ENCODE results near the gene ADGRF5. TPM values are rescaled to one million over a fixed set of nuclear protein-coding genes. Genes with fewer than 3 reads are reported as not detected.

The ADGRF5 gene
- total RNA-seq, 2 donors from 2014 or later = 1.8 to 3.3 TPM

DNA sequence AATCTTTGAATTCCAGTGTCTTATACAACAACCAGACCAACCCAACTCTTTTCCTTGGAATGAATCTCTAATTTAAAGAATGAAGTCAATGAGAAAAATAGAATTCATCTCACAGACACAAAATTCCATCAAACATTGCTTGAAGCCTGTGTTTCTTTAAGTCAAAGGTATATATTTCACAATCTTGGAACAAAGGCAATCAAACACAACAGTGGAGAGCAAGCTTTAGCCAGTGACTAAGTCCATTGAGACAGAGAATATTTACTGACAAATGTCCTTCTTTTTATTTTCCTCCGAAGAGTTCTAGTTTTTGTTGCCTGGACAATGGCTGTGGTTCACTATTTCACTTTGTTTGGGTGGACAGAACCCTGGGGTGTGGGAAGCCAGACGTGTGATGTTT is 92.8 kb downstream of the ADGRF5 start:
- intact Hi-C loops (cut with DNase I) = no loop called here
- TF ChIP-seq, protein P1, sequence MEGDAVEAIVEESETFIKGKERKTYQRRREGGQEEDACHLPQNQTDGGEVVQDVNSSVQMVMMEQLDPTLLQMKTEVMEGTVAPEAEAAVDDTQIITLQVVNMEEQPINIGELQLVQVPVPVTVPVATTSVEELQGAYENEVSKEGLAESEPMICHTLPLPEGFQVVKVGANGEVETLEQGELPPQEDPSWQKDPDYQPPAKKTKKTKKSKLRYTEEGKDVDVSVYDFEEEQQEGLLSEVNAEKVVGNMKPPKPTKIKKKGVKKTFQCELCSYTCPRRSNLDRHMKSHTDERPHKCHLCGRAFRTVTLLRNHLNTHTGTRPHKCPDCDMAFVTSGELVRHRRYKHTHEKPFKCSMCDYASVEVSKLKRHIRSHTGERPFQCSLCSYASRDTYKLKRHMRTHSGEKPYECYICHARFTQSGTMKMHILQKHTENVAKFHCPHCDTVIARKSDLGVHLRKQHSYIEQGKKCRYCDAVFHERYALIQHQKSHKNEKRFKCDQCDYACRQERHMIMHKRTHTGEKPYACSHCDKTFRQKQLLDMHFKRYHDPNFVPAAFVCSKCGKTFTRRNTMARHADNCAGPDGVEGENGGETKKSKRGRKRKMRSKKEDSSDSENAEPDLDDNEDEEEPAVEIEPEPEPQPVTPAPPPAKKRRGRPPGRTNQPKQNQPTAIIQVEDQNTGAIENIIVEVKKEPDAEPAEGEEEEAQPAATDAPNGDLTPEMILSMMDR (IDR thresholded peaks at IDR 0.05) = no peak
- no peak for DNase-seq

GRCh38 chr6:46821458-46821881 is 100.3 kb downstream of the ADGRF5 start:
- H3K27ac ChIP-seq = no peak overlapping the region
- H3K9me3 ChIP-seq = no peaks in the 10 kb centered on the region
- DNase-seq = no peak
- no peak overlapping the region for H3K9ac ChIP-seq (ENCODE audit: low read depth in 2 of 2, low read length in 2 of 2)
- H3K36me3 ChIP-seq = no peaks in the 10 kb centered on the region
- intact Hi-C loops (cut with DNase I) = no loop called here
- H3K4me3 ChIP-seq = no peak overlapping the region
- H3K27me3 ChIP-seq = no peaks in the 10 kb centered on the region
- no peaks in the 10 kb centered on the region for H3K4me1 ChIP-seq
- TF ChIP-seq, protein P1 (IDR thresholded peaks at IDR 0.05) = no peak

More for the DNA sequence above, 92.8 kb downstream of the ADGRF5 start:
- no peaks in the 10 kb centered on the region for H3K9me3 ChIP-seq
- H3K27ac ChIP-seq = no peak overlapping the region
- H3K9ac ChIP-seq (ENCODE audit: low read depth in 2 of 2, low read length in 2 of 2) = no peak overlapping the region
- H3K4me3 ChIP-seq = no peak overlapping the region
- no peaks in the 10 kb centered on the region for H3K27me3 ChIP-seq
- H3K4me1 ChIP-seq = no peaks in the 10 kb centered on the region
- no peaks in the 10 kb centered on the region for H3K36me3 ChIP-seq

GRCh38 chr6:46819561-46819960 is 102.2 kb downstream of the ADGRF5 start:
- intact Hi-C loops (cut with DNase I) = no loop called here

DNA sequence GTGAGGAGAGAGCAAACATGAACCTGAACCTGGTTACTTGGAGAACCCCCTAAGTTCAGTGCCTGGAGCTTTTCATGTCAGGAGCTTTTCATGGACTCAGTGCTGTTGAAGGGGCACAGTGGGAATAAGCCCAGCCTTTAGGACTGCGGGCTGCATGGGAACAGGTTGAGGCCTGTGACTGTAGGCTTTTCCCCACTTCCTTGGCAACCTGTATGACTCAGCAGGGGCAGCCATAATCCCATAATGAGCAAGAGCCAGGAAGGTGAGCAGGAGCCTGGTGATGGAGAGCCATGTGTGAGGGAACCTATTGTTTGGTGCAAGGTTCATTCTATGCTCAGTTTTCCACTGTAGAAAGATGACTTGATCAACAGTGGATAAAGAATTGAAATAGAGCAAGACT is 105.1 kb downstream of the ADGRF5 start:
- Histone ChIP-seq H3K4me1 (no peaks in the 10 kb centered on the region), H3K36me3 (no peaks in the 10 kb centered on the region), H3K9ac (ENCODE audit: low read depth in 2 of 2, low read length in 2 of 2) (no peak overlapping the region), H3K27me3 (no peaks in the 10 kb centered on the region), H3K27ac (no peak overlapping the region), H3K9me3 (no peaks in the 10 kb centered on the region), H3K4me3 (no peak overlapping the region)
- TF ChIP-seq, protein P1 (IDR thresholded peaks at IDR 0.05) = no peak
- no peak for DNase-seq
- intact Hi-C loops (cut with DNase I) = no loop called here

More at GRCh38 chr6:46819561-46819960, 102.2 kb downstream of the ADGRF5 start:
- TF ChIP-seq, protein P1 (IDR thresholded peaks at IDR 0.05) = no peak
- no peaks in the 10 kb centered on the region for H3K9me3 ChIP-seq
- no peaks in the 10 kb centered on the region for H3K4me1 ChIP-seq
- no peak overlapping the region for H3K4me3 ChIP-seq
- DNase-seq = no peak
- H3K36me3 ChIP-seq = no peaks in the 10 kb centered on the region
- no peaks in the 10 kb centered on the region for H3K27me3 ChIP-seq
- no peak overlapping the region for H3K9ac ChIP-seq (ENCODE audit: low read depth in 2 of 2, low read length in 2 of 2)
- no peak overlapping the region for H3K27ac ChIP-seq

DNA sequence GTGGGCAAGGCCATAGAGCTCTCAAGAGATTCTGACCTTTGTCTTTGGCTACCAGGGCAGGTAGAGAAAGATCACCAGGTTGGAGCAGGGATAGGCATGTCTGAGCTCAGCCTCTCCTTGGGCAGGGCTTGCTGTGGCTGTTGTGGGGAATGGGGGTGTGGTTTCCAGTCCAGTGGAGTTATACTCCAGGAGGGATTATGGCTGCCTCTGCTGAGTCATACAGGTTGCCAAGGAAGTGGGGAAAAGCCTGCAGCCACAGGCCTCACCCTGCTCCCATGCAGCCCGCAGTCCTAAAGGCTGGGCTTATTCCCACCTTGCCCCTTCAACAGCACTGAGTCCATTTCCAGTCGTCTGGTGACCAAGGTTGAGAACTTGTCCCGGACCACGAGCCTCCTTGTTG is 106.6 kb downstream of the ADGRF5 start:
- no peak overlapping the region for H3K9ac ChIP-seq (ENCODE audit: low read depth in 2 of 2, low read length in 2 of 2)
- H3K36me3 ChIP-seq = no peaks in the 10 kb centered on the region
- no peaks in the 10 kb centered on the region for H3K9me3 ChIP-seq
- peak; percentile 73 for DNase-seq
- no peak overlapping the region for H3K27ac ChIP-seq
- TF ChIP-seq, protein P1 (IDR thresholded peaks at IDR 0.05) = no peak
- no peaks in the 10 kb centered on the region for H3K4me1 ChIP-seq
- H3K4me3 ChIP-seq = no peak overlapping the region
- H3K27me3 ChIP-seq = no peaks in the 10 kb centered on the region
- intact Hi-C loops (cut with DNase I) = no loop called here

Measured in colonic mucosa (tissue), 4 donors.